T-helper 1 cell treated with Interleukin-12 subunit alpha and Interleukin-12 subunit beta and Interleukin-4 antibody, amounts not matched to agents 30 ng/mL and 1 ng/mL, for 36 hours (primary cell): ENCODE measurements around the gene ANKFY1. TPM values are rescaled to one million over a fixed set of nuclear protein-coding genes. Genes with fewer than 3 reads are reported as not detected.
"Not testable (repeated sequence)": the region's sequence is repeated elsewhere in the genome, so short reads cannot be mapped to it uniquely, and the experiment has no call there.

Experiments used
- intact Hi-C: fragments of 100-400 bp; cut with micrococcal nuclease; formaldehyde crosslinking; loops from one replicate; pipeline ENCODE4 v1.15.1; 2024
- total RNA-seq: library from RNA; stranded (reverse); gene quantifications from 2 replicates; pipeline ENCODE4 v1.2.3, GENCODE V29; 2022

The ANKFY1 gene
- total RNA-seq, 1 donor from 2014 or later, result 90.9 TPM

- intact Hi-C loops, result no loop called here
Measured at GRCh38 chr17:4161192-4161966, 102.4 kb downstream of the ANKFY1 start.

- intact Hi-C loops, result no loop called here
Measured at GRCh38 chr17:4160294-4160859, 103.4 kb downstream of the ANKFY1 start.

DNA sequence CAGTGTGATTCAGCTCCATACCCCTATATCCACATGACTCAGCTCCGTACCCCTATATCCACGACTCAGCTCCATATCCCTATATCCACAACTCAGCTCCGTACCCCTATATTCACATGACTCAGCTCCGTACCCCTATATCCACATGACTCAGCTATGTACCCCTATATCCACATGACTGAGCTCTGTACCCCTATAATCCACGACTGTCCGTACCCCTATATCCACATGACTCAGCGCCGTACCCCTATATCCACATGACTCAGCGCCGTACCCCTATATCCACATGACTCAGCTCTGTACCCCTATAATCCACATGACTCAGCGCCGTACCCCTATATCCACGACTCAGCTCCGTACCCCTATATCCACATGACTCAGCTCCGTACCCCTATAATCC is 104.0 kb downstream of the ANKFY1 start:
- intact Hi-C loops, result no loop called here

DNA sequence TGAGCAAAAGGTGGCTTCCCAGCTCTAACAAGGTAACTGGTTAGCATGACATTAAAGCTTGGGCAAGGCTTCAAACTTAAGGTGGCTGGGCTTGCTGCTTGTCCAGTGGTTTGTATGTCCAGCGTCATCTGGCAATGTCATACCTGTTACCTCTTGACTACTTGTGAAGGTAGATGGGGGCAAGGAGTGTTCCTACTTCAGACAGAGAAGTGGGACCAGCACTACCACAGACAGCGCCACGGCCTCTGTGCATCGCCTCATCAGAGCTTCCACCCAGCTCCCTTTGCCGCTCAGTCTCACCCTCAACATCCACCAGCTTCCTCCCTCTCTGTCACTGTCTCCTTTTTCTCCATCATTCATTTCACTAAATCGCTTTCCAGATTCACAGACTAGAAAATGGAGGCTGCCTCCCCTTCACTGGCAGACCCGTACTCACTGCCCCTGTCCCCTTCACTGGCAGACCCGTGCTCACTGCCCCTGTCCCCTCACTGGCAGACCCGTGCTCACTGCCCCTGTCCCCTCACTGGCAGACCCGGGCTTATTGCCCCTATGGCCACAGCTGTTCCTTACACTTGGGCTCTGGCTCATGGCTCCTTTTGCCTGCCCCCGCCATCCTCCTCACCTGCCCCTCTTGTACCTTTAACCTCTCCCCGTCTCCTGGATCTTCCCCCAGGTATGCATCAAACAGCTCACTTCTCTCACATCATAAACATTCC is 106.0 kb downstream of the ANKFY1 start:
- intact Hi-C loops, result no loop called here

DNA sequence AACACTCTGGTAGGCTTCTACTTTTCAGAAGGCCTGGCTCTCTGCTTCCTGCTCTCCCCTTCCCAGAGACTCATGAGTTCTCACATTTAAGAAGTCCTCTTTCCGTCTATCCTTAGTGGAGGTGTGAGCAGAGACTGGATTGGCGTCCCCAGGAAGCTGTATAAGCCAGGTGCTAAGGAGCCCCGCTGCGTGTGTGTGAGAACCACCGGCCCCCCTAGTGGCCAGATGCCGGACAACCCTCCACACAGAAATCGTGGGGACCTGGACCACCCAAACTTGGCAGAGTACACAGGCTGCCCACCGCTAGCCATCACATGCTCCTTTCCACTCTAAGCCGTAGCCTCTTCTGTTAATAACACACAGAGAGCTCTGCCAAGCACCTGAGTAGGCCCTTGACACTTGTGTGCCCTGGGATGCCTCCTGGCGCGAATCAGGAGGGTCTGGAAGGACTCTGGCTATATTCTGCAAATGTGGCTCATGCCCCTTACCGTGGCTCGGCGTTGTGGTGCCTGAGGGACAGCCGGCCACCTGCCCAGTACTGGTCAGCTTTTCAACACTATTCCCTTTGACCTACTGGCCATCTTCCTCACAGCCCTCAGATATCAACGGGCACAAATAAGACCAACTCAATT is 106.9 kb downstream of the ANKFY1 start:
- intact Hi-C loops, result no loop called here

GRCh38 chr17:4155980-4156620 is 107.7 kb downstream of the ANKFY1 start:
- intact Hi-C loops, result no loop called here

DNA sequence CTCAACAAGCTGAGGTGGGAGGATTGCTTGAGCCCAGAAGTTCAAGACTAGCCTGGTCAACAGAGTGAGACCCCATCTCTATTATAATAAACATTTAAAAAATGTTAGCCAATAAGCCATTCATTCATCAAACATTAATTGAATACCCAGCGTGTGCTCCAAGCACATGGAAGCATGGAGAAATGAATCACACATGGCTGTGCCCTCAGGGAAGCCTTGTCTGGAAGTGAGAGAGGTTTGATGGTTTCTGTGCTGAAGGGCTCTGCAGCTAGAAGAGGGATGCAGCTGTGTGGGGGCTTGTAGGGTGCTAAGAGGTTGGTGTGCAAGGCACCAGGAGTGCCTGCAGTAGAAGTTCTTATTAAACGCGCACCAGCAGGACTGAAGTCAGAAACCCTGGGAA is 109.6 kb downstream of the ANKFY1 start:
- intact Hi-C loops, result no loop called here

GRCh38 chr17:4152471-4152870 is 111.3 kb downstream of the ANKFY1 start:
- intact Hi-C loops, result no loop called here

- intact Hi-C loops, result no loop called here
Measured at GRCh38 chr17:4150096-4150495, 113.7 kb downstream of the ANKFY1 start.

GRCh38 chr17:4148611-4149308 is 115.0 kb downstream of the ANKFY1 start:
- intact Hi-C loops, result no loop called here

DNA sequence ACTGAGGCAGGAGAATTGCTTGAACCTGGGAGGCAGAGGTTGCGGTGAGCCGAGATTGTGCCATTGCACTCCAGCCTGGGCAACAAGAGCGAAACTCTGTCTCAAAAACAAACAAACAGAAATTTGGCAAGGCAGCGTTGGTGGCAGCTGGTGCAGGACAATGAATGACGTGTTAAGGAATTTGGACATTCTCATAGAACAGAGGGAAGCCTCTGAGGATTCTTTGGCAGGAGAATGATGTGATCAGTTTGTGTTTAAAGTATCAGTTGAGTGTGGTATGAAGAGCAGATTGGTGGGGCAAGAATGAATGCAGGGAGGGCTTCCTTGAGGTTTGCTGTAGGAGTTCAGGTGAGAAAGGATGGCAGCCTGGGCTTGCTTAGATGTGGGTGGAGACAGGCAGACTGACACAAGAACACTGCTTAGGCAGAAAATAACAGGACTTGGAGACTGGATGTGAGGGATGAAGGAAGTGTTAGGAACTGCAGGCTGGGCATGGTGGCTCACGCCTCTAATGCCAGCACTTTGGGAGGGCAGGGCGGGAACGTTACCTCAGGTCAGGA is 115.9 kb downstream of the ANKFY1 start:
- intact Hi-C loops, result no loop called here

- intact Hi-C loops, result no loop called here
Measured at GRCh38 chr17:4146641-4147040, 117.1 kb downstream of the ANKFY1 start.

DNA sequence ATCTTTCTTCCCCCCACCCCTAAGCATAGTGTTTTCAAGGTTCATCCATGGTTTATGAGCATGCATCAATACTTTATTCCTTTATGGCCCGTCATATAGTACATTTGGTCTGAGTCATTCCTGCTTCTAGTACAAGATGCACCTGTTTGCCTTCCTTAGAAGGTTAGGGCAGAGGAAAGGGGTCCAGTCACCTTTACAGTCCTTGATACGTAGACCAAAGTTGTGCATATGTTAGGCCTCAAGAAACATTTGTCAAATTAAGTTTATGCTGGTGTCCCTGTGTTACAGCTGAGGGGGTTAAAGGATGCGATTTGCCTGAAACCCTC is 119.4 kb downstream of the ANKFY1 start:
- intact Hi-C loops, result loop anchor here (5.0 kb wide), 5 partner anchors 42 to 1432 kb away; partner anchors contain the start of genes CLUH, MYBBP1A and PSMB6

GRCh38 chr17:4143563-4144421 is 120.0 kb downstream of the ANKFY1 start:
- intact Hi-C loops, result loop anchor here (1.0 to 5.0 kb wide), 21 partner anchors 33 to 1743 kb away; partner anchors contain the start of genes CAMKK1, CLUH, EMC6 and MNT

GRCh38 chr17:4142107-4142900 is 121.5 kb downstream of the ANKFY1 start:
- intact Hi-C loops, result loop anchor here (2.0 to 5.0 kb wide), 10 partner anchors 32 to 1742 kb away; partner anchors contain the start of genes CLUH, MNT, MYBBP1A and PAFAH1B1

DNA sequence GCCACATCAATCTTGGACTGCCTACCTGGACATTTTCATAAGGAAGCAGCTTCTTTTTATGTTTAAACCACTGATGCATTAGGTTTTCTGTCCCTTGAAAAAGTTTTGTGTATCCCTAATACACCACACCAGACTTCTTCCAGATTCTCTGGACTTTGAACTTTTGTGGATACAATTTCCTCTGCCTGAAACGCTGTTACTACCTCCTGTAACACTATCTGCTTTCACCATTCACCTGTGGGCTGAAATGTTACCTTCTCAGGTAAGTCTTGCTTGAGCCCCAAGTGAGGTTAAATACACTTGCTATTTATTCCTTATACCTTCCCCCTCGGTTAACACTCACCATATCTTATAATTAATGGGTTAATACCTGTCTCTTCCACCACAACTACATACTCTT is 123.7 kb downstream of the ANKFY1 start:
- intact Hi-C loops, result loop anchor here (5.0 kb wide), 5 partner anchors 38 to 1428 kb away; partner anchors contain the start of genes CLUH, MYBBP1A and PSMB6

GRCh38 chr17:4138906-4139526 is 124.8 kb downstream of the ANKFY1 start:
- intact Hi-C loops, result not testable (repeated sequence)

GRCh38 chr17:4136373-4136772 is 127.4 kb downstream of the ANKFY1 start:
- intact Hi-C loops, result no loop called here
